A673 (cell line): ENCODE data around the gene NPTX1. TPM values are rescaled to one million over a fixed set of nuclear protein-coding genes. Genes with fewer than 3 reads are reported as not detected.

ENCODE experiments used
- BruUV-seq: library from RNA; stranded (reverse); fragments of 400-500 nt; replicated peaks from 2 replicates; lab custom pipeline; 2021; lab: Mats Ljungman, UMichigan
- CTCF ChIA-PET: fragments of 300-600 bp; sonication (Branson Sonifier 250); formaldehyde crosslinking; loops from one replicate; lab custom pipeline; 2022; ENCODE audit warnings: antibody characterized with exemption; lab: Charles Lee
- POLR2A ChIA-PET: fragments of 300-600 bp; sonication (Branson Sonifier 250); formaldehyde crosslinking; loops from one replicate; lab custom pipeline; 2022; ENCODE audit warnings: antibody characterized with exemption; ENCODE audit not compliant: low non-redundant PET; lab: Charles Lee
- DNase-seq: peaks from one replicate; pipeline ENCODE4 v3.0.0-alpha.2; 2015; ENCODE audit warnings: low spot score
- H3K27ac ChIP-seq: fragments of 200-600 bp; sonication (generic); 2 replicates; pipeline ENCODE4 v1.5.1; 2016; ENCODE audit warnings: mixed run types, low read depth, mild to moderate bottlenecking, mixed read lengths, antibody characterized with exemption, low read length; ENCODE audit not compliant: poor library complexity, severe bottlenecking
- H3K27me3 ChIP-seq: fragments of 200-600 bp; sonication (generic); replicated peaks from 2 replicates; pipeline ENCODE4 v1.6.1; 2017; ENCODE audit warnings: mixed run types, low read depth, mild to moderate bottlenecking, mixed read lengths, antibody characterized with exemption, low read length; ENCODE audit not compliant: insufficient read depth, poor library complexity
- H3K36me3 ChIP-seq: fragments of 200-600 bp; sonication (generic); 2 replicates; pipeline ENCODE4 v1.6.1; 2016; ENCODE audit warnings: mixed run types, mild to moderate bottlenecking, mixed read lengths, antibody characterized with exemption, low read length; ENCODE audit not compliant: insufficient read depth, poor library complexity, severe bottlenecking
- H3K4me1 ChIP-seq: fragments of 200-600 bp; sonication (generic); 2 replicates; pipeline ENCODE4 v1.6.1; 2017; ENCODE audit warnings: mixed run types, mild to moderate bottlenecking, mixed read lengths, antibody characterized with exemption, low read length; ENCODE audit not compliant: insufficient read depth, poor library complexity, severe bottlenecking
- H3K4me3 ChIP-seq: fragments of 200-600 bp; sonication (generic); 2 replicates; pipeline ENCODE4 v1.5.1; 2016; ENCODE audit warnings: low read depth, mixed run types, mild to moderate bottlenecking, mixed read lengths, low read length; ENCODE audit not compliant: poor library complexity, severe bottlenecking
- H3K9me3 ChIP-seq: fragments of 200-600 bp; sonication (generic); 2 replicates; pipeline ENCODE4 v1.6.1; 2016; ENCODE audit warnings: mixed run types, low read depth, mild to moderate bottlenecking, mixed read lengths, antibody characterized with exemption, low read length; ENCODE audit not compliant: poor library complexity, severe bottlenecking
- EZH2 ChIP-seq: fragments of 200-600 bp; sonication (generic); IDR thresholded peaks from 2 replicates; pipeline ENCODE4 v1.6.1; 2017; ENCODE audit warnings: borderline replicate concordance, low read depth, mild to moderate bottlenecking, mixed read lengths, antibody characterized with exemption, low read length; ENCODE audit not compliant: poor library complexity, severe bottlenecking
- intact Hi-C: fragments of 100-400 bp; cut with micrococcal nuclease; formaldehyde crosslinking; loops from one replicate; pipeline ENCODE4 v1.10.0; 2022; ENCODE audit not compliant: unreplicated experiment
- total RNA-seq: library from RNA; stranded (reverse); gene quantifications from 2 replicates; pipeline ENCODE4 v1.2.3, GENCODE V29; 2021
- TF ChIP-seq, protein P1 (sequence below): fragments of 300-800, 200-600 bp; sonication (generic); conservative IDR thresholded peaks from 2 replicates; pipeline ENCODE4 v1.5.1; 2017; ENCODE audit warnings: low read depth, mild to moderate bottlenecking, antibody characterized with exemption, low read length, moderate library complexity, mixed read lengths

The NPTX1 gene
- total RNA-seq, 1 experiment from 2014 or later: 0.43 TPM

DNA sequence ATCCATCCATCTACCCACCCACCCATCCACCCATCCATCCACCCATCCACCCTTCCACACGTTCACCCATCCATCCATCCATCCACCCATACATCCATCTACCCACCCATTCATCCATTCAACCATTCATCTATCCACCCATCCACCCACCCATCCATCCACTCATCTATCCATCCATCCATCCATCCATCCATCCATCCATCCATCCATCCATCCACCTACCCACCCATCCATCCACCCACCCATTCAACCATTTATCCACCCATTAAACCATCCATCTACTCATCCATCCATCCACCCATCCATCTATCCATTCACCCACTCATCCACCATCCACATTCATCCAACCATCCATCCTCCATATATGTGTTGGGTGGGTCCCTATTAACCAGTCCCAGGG is 42.0 kb upstream of the NPTX1 start:
- CTCF ChIA-PET: no interaction called here

DNA sequence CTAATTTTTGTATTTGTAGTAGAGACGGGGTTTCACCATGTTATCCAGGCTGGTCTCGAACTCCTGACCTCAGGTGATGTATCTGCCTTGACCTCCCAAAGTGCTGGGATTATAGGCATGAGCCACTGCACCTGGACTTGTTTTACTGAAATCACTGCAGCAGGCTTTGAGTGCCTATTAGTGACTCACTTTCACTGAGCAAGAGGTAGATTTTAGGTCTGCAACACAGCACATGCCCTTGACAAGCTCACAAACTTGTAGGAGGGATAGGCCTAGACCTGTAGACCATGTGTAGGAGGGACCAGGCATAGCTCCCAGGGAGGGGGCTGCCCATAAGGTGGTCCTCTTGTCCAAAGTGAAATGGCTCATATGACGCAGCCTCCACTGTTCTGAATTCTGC is 41.2 kb upstream of the NPTX1 start:
- no peak for TF ChIP-seq EZH2
- TF ChIP-seq, protein P1, sequence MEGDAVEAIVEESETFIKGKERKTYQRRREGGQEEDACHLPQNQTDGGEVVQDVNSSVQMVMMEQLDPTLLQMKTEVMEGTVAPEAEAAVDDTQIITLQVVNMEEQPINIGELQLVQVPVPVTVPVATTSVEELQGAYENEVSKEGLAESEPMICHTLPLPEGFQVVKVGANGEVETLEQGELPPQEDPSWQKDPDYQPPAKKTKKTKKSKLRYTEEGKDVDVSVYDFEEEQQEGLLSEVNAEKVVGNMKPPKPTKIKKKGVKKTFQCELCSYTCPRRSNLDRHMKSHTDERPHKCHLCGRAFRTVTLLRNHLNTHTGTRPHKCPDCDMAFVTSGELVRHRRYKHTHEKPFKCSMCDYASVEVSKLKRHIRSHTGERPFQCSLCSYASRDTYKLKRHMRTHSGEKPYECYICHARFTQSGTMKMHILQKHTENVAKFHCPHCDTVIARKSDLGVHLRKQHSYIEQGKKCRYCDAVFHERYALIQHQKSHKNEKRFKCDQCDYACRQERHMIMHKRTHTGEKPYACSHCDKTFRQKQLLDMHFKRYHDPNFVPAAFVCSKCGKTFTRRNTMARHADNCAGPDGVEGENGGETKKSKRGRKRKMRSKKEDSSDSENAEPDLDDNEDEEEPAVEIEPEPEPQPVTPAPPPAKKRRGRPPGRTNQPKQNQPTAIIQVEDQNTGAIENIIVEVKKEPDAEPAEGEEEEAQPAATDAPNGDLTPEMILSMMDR: no peak
- no peak for DNase-seq
- Histone ChIP-seq H3K27ac (no peak overlapping the region), H3K36me3 (no peaks in the 10 kb centered on the region), H3K4me3 (no peak overlapping the region), H3K9me3 (no peaks in the 10 kb centered on the region), H3K4me1 (no peaks in the 10 kb centered on the region), H3K27me3 (no peaks in the 10 kb centered on the region)
- no TSS peak for BruUV-seq
- intact Hi-C loops: no loop called here
- POLR2A ChIA-PET: no interaction called here
- CTCF ChIA-PET: no interaction called here

More for the DNA sequence above, 42.0 kb upstream of the NPTX1 start:
- Histone ChIP-seq H3K27me3 (no peaks in the 10 kb centered on the region), H3K4me1 (no peaks in the 10 kb centered on the region), H3K27ac (no peak overlapping the region), H3K36me3 (no peaks in the 10 kb centered on the region), H3K9me3 (no peaks in the 10 kb centered on the region), H3K4me3 (no peak overlapping the region)
- intact Hi-C loops: no loop called here
- DNase-seq: no peak
- POLR2A ChIA-PET: no interaction called here
- TF ChIP-seq, protein P1: no peak
- TF ChIP-seq EZH2: no peak
- no TSS peak for BruUV-seq

DNA sequence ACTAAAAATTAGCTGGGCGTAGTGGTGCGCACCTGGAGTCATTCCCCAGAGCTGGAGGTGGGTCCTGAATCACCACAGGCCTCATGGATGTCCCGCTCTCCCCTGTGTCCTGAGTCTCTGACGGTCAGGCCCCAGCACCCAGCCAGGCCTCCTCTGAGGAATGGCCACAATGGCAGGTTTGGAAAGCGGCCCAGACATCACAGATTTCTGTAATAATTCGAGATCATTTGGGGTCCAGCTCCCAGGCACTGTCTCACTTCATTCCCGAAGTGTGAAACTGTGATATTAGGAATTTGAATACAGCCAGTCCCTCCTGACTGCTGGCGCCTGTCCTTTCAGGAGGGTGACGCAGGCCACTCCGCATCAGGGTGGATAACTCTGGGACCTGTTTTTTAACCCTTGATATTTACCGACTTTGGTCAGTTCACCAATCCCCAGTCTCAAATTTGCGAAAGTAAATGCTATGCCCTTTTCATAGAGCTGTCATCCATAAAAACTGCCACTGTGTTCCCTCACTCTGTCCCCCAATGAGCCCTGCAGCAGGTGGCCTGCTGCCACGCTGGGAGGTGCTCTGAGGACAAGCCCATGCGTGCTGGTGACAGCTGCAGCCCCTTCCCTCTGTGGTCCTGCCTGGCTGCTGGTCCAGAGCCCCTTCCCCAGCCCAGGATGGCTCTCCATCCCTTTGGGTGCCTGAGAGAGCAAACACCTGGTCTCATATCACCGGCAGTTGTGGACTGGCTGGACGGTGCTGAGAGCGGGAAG is 39.9 kb upstream of the NPTX1 start:
- ChIA-PET POLR2A (no interaction called here), CTCF (no interaction called here)
- H3K9me3 ChIP-seq: no peaks in the 10 kb centered on the region
- no peak overlapping the region for H3K27ac ChIP-seq
- intact Hi-C loops: no loop called here
- BruUV-seq: no TSS peak
- TF ChIP-seq EZH2: no peak
- TF ChIP-seq, protein P1: no peak
- H3K4me1 ChIP-seq: no peaks in the 10 kb centered on the region
- H3K4me3 ChIP-seq: no peak overlapping the region
- DNase-seq: no peak
- H3K36me3 ChIP-seq: no peaks in the 10 kb centered on the region
- no peaks in the 10 kb centered on the region for H3K27me3 ChIP-seq
